Natural killer cell (primary cell): Measurements from ENCODE around the gene GNAI3. TPM values are rescaled to one million over a fixed set of nuclear protein-coding genes. Genes with fewer than 3 reads are reported as not detected.
A peak's percentile ranks its signal among the peaks of the same experiment; 100 is the strongest.

Experiments
- ATAC-seq, 3 donors: fragments of 150-1000 bp in 2 of 3; fragments of 200-7000 bp in 1 of 3; cut with Tn5 transposase; 1 replicate in 1 of 3; 2 replicates in 2 of 3; pipeline ENCODE4 v1.10.0; 2021; ENCODE audit warnings: mild to moderate bottlenecking in 2 of 3, moderate library complexity in 2 of 3
- DNase-seq, 2 donors: peaks; one replicate each; pipeline versions ENCODE4 v3.0.0 to v3.0.0-alpha.2; 2013 to 2021; ENCODE audit warnings: mixed read lengths in 1 of 2
- H3K27ac ChIP-seq: one replicate; pipeline ENCODE4 v1.5.1; 2013; ENCODE audit warnings: mild to moderate bottlenecking, low read length
- H3K27me3 ChIP-seq: one replicate; pipeline ENCODE4 v1.6.1; 2013; ENCODE audit warnings: low read length; ENCODE audit not compliant: control insufficient read depth, insufficient read depth
- H3K36me3 ChIP-seq: one replicate; pipeline ENCODE4 v1.6.1; 2013; ENCODE audit warnings: low read length; ENCODE audit not compliant: control insufficient read depth, insufficient read depth
- H3K4me1 ChIP-seq: one replicate; pipeline ENCODE4 v1.6.1; 2013; ENCODE audit warnings: low read length; ENCODE audit not compliant: control insufficient read depth, insufficient read depth
- H3K4me3 ChIP-seq: one replicate; pipeline ENCODE4 v1.5.1; 2013; ENCODE audit warnings: low read length
- H3K9me3 ChIP-seq: one replicate; pipeline ENCODE4 v1.6.1; 2013; ENCODE audit warnings: low read length; ENCODE audit not compliant: control insufficient read depth, insufficient read depth
- H3K27ac Mint-ChIP-seq, 2 donors: one replicate each; pipeline ENCODE4 v1.8.0; 2022; ENCODE audit warnings: mild to moderate bottlenecking in 2 of 2, mixed read lengths in 2 of 2, moderate library complexity in 1 of 2
- H3K27me3 Mint-ChIP-seq, 2 donors: one replicate each; pipeline ENCODE4 v1.8.0; 2022; ENCODE audit warnings: low read depth in 2 of 2, mixed read lengths in 2 of 2
- H3K36me3 Mint-ChIP-seq: one replicate; pipeline ENCODE4 v1.8.0; 2022; ENCODE audit warnings: mixed read lengths
- H3K4me1 Mint-ChIP-seq, 2 donors: one replicate each; pipeline ENCODE4 v1.8.0; 2022; ENCODE audit warnings: mixed read lengths in 2 of 2
- H3K4me3 Mint-ChIP-seq: one replicate; pipeline ENCODE4 v1.8.0; 2022; ENCODE audit warnings: mild to moderate bottlenecking, moderate library complexity, mixed read lengths
- H3K9me3 Mint-ChIP-seq, 2 donors: one replicate each; pipeline ENCODE4 v1.8.0; 2022; ENCODE audit warnings: mixed read lengths in 2 of 2
- WGBS: methylation state at CpG from one replicate; pipeline ENCODE4 v1.1.7; 2013; ENCODE audit warnings: missing lambda C conversion rate; ENCODE audit not compliant: insufficient coverage; 5-methylcytosine and 5-hydroxymethylcytosine counted together
- intact Hi-C: fragments of 100-400 bp; cut with micrococcal nuclease; formaldehyde crosslinking; loops from one replicate; pipeline ENCODE4 v1.14.2; 2022
- total RNA-seq, 4 donors: library from RNA; stranded (reverse); fragments of 120-200 nt in 1 of 4; gene quantifications; one replicate each; pipeline versions ENCODE4 v1.2.3 to v1.2.4, GENCODE V29; 2013 to 2022
- TF ChIP-seq, protein P1 (sequence below): fragments of 200-600 bp; IDR thresholded peaks from one replicate; pipeline ENCODE4 v1.8.0; 2022; ENCODE audit warnings: antibody characterized with exemption

Gene GNAI3
- total RNA-seq, 3 donors from 2014 or later (not counting 1 experiment from before 2014, with no cell fraction given), result 6.1 to 7.6 (median 6.9) TPM

GRCh38 chr1:109529881-109530456, 18.4 kb upstream of the GNAI3 start:
- TF ChIP-seq, protein P1, sequence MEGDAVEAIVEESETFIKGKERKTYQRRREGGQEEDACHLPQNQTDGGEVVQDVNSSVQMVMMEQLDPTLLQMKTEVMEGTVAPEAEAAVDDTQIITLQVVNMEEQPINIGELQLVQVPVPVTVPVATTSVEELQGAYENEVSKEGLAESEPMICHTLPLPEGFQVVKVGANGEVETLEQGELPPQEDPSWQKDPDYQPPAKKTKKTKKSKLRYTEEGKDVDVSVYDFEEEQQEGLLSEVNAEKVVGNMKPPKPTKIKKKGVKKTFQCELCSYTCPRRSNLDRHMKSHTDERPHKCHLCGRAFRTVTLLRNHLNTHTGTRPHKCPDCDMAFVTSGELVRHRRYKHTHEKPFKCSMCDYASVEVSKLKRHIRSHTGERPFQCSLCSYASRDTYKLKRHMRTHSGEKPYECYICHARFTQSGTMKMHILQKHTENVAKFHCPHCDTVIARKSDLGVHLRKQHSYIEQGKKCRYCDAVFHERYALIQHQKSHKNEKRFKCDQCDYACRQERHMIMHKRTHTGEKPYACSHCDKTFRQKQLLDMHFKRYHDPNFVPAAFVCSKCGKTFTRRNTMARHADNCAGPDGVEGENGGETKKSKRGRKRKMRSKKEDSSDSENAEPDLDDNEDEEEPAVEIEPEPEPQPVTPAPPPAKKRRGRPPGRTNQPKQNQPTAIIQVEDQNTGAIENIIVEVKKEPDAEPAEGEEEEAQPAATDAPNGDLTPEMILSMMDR, result no peak
- WGBS, result 82% methylated on average over 8 of the region's 8 CpGs
- peaks cover 0 to 4% of the 10 kb centered on the region in 2 donors for H3K27me3 Mint-ChIP-seq
- no peak overlapping the region for H3K27ac Mint-ChIP-seq
- intact Hi-C loops, result loop anchor here (5.0 kb wide), 1 partner anchor 703 kb away; no protein-coding TSS in a partner anchor
- Histone ChIP-seq H3K36me3 (no peaks in the 10 kb centered on the region), H3K27ac (no peak overlapping the region), H3K27me3 (no peaks in the 10 kb centered on the region), H3K4me3 (no peak overlapping the region), H3K4me1 (peaks cover 14% of the 10 kb centered on the region), H3K9me3 (no peaks in the 10 kb centered on the region)
- peaks cover 7 to 16% of the 10 kb centered on the region in 2 donors for H3K4me1 Mint-ChIP-seq
- H3K9me3 Mint-ChIP-seq, result no peaks in the 10 kb centered on the region
- H3K36me3 Mint-ChIP-seq, result no peaks in the 10 kb centered on the region
- ATAC-seq (no peak), DNase-seq (no peak)
- H3K4me3 Mint-ChIP-seq, result no peak overlapping the region

- Histone ChIP-seq H3K27ac (no peak overlapping the region), H3K4me3 (no peak overlapping the region), H3K36me3 (no peaks in the 10 kb centered on the region), H3K27me3 (no peaks in the 10 kb centered on the region), H3K9me3 (no peaks in the 10 kb centered on the region), H3K4me1 (peaks cover 14% of the 10 kb centered on the region)
- H3K36me3 Mint-ChIP-seq, result no peaks in the 10 kb centered on the region
- ATAC-seq (no peak), DNase-seq (no peak)
- H3K4me1 Mint-ChIP-seq, result peaks cover 7 to 16% of the 10 kb centered on the region in 2 donors
- WGBS, result 92% methylated on average over 13 of the region's 13 CpGs
- H3K9me3 Mint-ChIP-seq, result no peaks in the 10 kb centered on the region
- H3K27ac Mint-ChIP-seq, result no peak overlapping the region
- no peak overlapping the region for H3K4me3 Mint-ChIP-seq
- intact Hi-C loops, result loop anchor here (5.0 kb wide), 1 partner anchor 703 kb away; no protein-coding TSS in a partner anchor
- peaks cover 0 to 4% of the 10 kb centered on the region in 2 donors for H3K27me3 Mint-ChIP-seq
- TF ChIP-seq, protein P1, result no peak
These were observed 17.8 kb upstream of the GNAI3 start for GRCh38 chr1:109530457-109531087.

DNA sequence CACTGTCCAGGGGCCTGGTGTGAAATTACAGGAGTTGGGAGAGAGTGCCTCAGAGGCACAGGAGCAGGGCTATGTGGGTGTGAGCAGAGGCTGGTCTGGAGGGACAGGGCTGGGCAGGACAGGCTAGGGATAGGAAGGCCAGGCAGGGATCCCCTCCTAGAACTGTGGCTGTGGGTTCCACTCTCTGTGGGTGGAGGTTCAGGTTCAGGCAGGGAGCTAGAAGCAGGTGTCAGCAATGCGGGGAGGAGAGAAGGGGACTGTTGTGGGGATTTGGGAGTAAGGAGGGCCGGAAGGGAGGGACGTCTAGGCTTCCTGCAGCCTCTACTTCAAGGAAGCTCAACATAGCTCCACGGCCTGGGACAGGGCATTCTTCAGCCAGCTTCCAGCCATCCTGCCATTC, 17.0 kb upstream of the GNAI3 start:
- Histone ChIP-seq H3K9me3 (no peaks in the 10 kb centered on the region), H3K27me3 (no peaks in the 10 kb centered on the region), H3K36me3 (no peaks in the 10 kb centered on the region), H3K4me1 (peaks cover 14% of the 10 kb centered on the region), H3K27ac (no peak overlapping the region), H3K4me3 (no peak overlapping the region)
- ATAC-seq, result no peak
- no peak overlapping the region for H3K4me3 Mint-ChIP-seq
- H3K9me3 Mint-ChIP-seq, result no peaks in the 10 kb centered on the region
- H3K27me3 Mint-ChIP-seq, result peaks cover 0 to 4% of the 10 kb centered on the region in 2 donors
- DNase-seq, result no peak
- peak overlapping the region in 1 of 2 donors; percentile 15 for H3K27ac Mint-ChIP-seq
- no peaks in the 10 kb centered on the region for H3K36me3 Mint-ChIP-seq
- TF ChIP-seq, protein P1, result no peak
- WGBS, result 92% methylated on average over 4 of the region's 4 CpGs
- intact Hi-C loops, result loop anchor here (5.0 kb wide), 1 partner anchor 704 kb away; no protein-coding TSS in a partner anchor
- H3K4me1 Mint-ChIP-seq, result peaks cover 7 to 16% of the 10 kb centered on the region in 2 donors
